Measurements from ENCODE around the gene TJAP1. TPM values are rescaled to one million over a fixed set of nuclear protein-coding genes. Genes with fewer than 3 reads are reported as not detected.

Gene TJAP1
- polyA plus RNA-seq, 2 of the 4 experiments (the other 2 are of a cell fraction): 13.1 to 15.7 TPM

GRCh38 chr6:43541774-43542471 lies 64.6 kb downstream of the TJAP1 start:
- FAIRE-seq (no peak), ATAC-seq (no peak), DNase-seq (ENCODE audit: low read depth in 1 of 2, low spot score in 1 of 2) (no peak)
- Histone ChIP-seq H3K4me1 (no peaks in the 10 kb centered on the region), H3K4me2 (no peak overlapping the region), H3K27ac (no peak overlapping the region), H3K4me3 (no peak overlapping the region), H3K9me3 (no peaks in the 10 kb centered on the region)
- ChIA-PET CTCF (interaction anchor here (1.0 kb wide), 1 partner anchor 9 kb away, joined by 3 read pairs; no protein-coding TSS in a partner anchor), POLR2A (no interaction called here)
- 91% methylated on average over 8 of the region's 8 CpGs for WGBS (ENCODE audit: missing lambda C conversion rate)
- TF ChIP-seq FOXS1 (CRISPR knock-in tag; IDR thresholded peaks at IDR 0.05) (no peak), FOSL2 (IDR thresholded peaks at IDR 0.05) (no peak), FOSL2 (CRISPR knock-in tag; IDR thresholded peaks at IDR 0.05) (no peak), MAX (IDR thresholded peaks at IDR 0.05) (no peak), HEYL (CRISPR knock-in tag; IDR thresholded peaks at IDR 0.05) (no peak)

GRCh38 chr6:43544461-43544860 lies 67.1 kb downstream of the TJAP1 start:
- ATAC-seq: no peak
- DNase-seq (ENCODE audit: low read depth in 1 of 2, low spot score in 1 of 2): no peak
- CTCF ChIA-PET: interaction anchor here (0.7 kb wide), 1 partner anchor 12 kb away, joined by 3 read pairs; no protein-coding TSS in a partner anchor
- no peaks in the 10 kb centered on the region for H3K4me1 ChIP-seq
- WGBS (ENCODE audit: missing lambda C conversion rate): 84% methylated on average over 4 of the region's 4 CpGs
- no peak overlapping the region for H3K4me3 ChIP-seq
- FAIRE-seq: no peak
- POLR2A ChIA-PET: no interaction called here
- no peak overlapping the region for H3K27ac ChIP-seq
- TF ChIP-seq E2F6 (IDR thresholded peaks at IDR 0.05; ENCODE audit: borderline replicate concordance, low read depth): no peak
- TF ChIP-seq ZNF302 (CRISPR knock-in tag; IDR thresholded peaks at IDR 0.05): no peak
- TF ChIP-seq TP53 (CRISPR knock-in tag; IDR thresholded peaks at IDR 0.05): no peak
- no peak for TF ChIP-seq MAFK (IDR thresholded peaks at IDR 0.05; ENCODE audit: partially characterized antibody)
- no peak for TF ChIP-seq SMC3 (IDR thresholded peaks at IDR 0.05)
- no peak for TF ChIP-seq KDM1A (IDR thresholded peaks at IDR 0.05; ENCODE audit: low read depth)
- TF ChIP-seq ZFP36 (IDR thresholded peaks at IDR 0.05; ENCODE audit: borderline replicate concordance, partially characterized antibody): no peak
- no peak for TF ChIP-seq ZC3H11A (IDR thresholded peaks at IDR 0.05)
- H3K9me3 ChIP-seq: no peaks in the 10 kb centered on the region
- H3K4me2 ChIP-seq: no peak overlapping the region

- no peaks in the 10 kb centered on the region for H3K9me3 ChIP-seq
- 92% methylated on average over 3 of the region's 3 CpGs for WGBS (ENCODE audit: missing lambda C conversion rate)
- no peaks in the 10 kb centered on the region for H3K4me1 ChIP-seq
- ChIA-PET CTCF (interaction anchor here (0.5 kb wide), 1 partner anchor 592 kb away, joined by 3 read pairs; no protein-coding TSS in a partner anchor), POLR2A (no interaction called here)
- H3K4me2 ChIP-seq: no peak overlapping the region
- TF ChIP-seq NPAS2 (CRISPR knock-in tag; IDR thresholded peaks at IDR 0.05; ENCODE audit: borderline replicate concordance): no peak
- TF ChIP-seq HEYL (CRISPR knock-in tag; IDR thresholded peaks at IDR 0.05): no peak
- no peak for TF ChIP-seq ATOH8 (CRISPR knock-in tag; IDR thresholded peaks at IDR 0.05; ENCODE audit: low read depth)
- TF ChIP-seq JUNB (IDR thresholded peaks at IDR 0.05): no peak
- no peak for TF ChIP-seq FOSB (CRISPR knock-in tag; IDR thresholded peaks at IDR 0.05)
- no peak for TF ChIP-seq BCL3 (IDR thresholded peaks at IDR 0.05)
- TF ChIP-seq ZSCAN20 (CRISPR knock-in tag; IDR thresholded peaks at IDR 0.05): no peak
- no peak for TF ChIP-seq EHMT2 (IDR thresholded peaks at IDR 0.05; ENCODE audit: low read depth)
- TF ChIP-seq CBX8 (IDR thresholded peaks at IDR 0.05): no peak
- TF ChIP-seq HOXB5 (CRISPR knock-in tag; IDR thresholded peaks at IDR 0.05): no peak
- no peak for TF ChIP-seq GATA3 (IDR thresholded peaks at IDR 0.05; ENCODE audit: borderline replicate concordance)
- no peak for TF ChIP-seq HOXB13 (CRISPR knock-in tag; IDR thresholded peaks at IDR 0.05; ENCODE audit: low read depth)
- TF ChIP-seq TP53 (CRISPR knock-in tag; IDR thresholded peaks at IDR 0.05): no peak
- TF ChIP-seq MAZ (IDR thresholded peaks at IDR 0.05; ENCODE audit: borderline replicate concordance, low read depth, low read length): no peak
- no peak for FAIRE-seq
- H3K4me3 ChIP-seq: no peak overlapping the region
- no peak for ATAC-seq
- no peak overlapping the region for H3K27ac ChIP-seq
- no peak for DNase-seq (ENCODE audit: low read depth in 1 of 2, low spot score in 1 of 2)
Measured at GRCh38 chr6:43547222-43547621, 69.9 kb downstream of the TJAP1 start.

All from A549 (cell line).